ENCODE measurements around the gene UBTFL1.
A peak's percentile ranks its signal among the peaks of the same experiment; 100 is the strongest.
"Not testable (repeated sequence)": the region's sequence is repeated elsewhere in the genome, so short reads cannot be mapped to it uniquely, and the experiment has no call there.

The UBTFL1 gene, protein sequence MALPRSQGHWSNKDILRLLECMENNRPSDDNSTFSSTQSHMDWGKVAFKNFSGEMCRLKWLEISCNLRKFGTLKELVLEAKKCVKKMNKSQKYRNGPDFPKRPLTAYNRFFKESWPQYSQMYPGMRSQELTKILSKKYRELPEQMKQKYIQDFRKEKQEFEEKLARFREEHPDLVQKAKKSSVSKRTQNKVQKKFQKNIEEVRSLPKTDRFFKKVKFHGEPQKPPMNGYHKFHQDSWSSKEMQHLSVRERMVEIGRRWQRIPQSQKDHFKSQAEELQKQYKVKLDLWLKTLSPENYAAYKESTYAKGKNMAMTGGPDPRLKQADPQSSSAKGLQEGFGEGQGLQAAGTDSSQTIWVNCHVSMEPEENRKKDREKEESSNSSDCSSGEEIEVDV

DNA sequence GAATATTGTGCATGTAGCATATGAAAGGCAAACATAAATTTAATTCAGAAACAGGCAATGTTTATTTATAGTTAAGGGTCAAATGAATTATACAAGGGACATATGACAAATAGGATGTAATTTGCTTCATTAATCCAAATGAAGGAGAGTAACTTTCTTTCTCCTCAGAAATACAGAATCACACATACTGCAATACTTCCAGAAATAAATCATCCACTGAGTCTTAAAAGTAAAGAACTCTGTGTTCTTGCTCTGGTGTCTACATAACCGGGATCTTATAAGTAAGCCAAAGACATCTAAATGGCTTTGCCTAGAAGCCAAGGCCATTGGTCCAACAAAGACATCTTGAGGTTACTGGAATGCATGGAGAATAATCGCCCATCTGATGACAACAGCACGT lies at the start of gene UBTFL1:
UBTFL1 (plus strand) TSS at position 301 of the 400 bp plus-strand sequence; CDS start at position 301, 0 bp downstream.
- DNase-seq (ENCODE audit: low spot score): not testable (repeated sequence)

DNA sequence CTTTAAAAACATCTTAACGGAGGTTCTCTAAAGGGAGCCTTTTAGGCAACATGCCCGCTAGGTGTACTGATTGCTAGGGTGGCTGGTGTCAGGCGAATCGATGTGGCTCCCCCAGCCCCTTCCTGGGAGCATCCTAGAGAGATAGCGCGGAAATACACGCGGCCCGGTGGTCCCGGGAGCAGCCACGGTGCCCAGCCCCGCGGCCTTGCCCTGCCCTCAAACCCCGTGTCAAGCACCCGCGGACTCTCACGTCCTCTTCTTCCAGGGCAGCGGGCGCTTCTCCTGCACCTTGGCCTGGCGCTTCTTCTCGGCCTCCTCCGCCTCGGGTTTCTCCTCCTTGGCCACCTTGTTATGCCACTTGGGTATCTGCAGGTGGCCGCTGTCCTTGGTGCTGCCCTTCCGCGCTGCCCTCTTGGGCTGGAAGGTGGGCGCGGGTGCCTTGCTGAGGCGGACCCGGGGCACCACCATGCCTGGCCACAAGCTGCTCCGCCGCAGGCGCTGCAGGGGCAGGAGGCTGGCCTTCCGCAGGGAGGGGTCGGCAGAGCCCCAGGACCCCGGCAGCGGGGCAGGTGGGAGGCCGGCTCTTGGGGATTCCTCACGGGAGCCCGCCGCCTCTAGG lies 34.0 kb upstream of the UBTFL1 start:
- DNase-seq (ENCODE audit: low spot score): not testable (repeated sequence)

DNA sequence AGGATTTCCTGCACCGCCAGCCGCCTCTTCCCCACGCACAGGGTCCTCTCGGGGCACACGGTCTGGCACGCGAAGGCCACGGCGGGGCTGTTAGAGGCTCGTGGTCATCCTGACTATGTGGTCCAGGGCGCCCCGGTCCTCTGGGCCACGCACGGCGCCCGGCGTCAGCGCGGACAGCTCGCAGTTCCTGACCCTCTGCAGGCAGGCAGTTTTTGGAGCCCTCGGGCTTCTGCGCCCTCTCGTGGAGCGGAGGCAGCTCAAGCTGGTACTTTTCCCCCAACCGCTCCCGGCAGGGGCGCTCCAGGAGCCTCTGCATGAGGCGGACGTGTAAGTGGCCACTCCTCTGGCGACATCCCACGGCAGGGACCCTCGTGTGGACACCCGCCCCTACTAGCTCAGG lies 33.4 kb upstream of the UBTFL1 start:
- DNase-seq (ENCODE audit: low spot score): not testable (repeated sequence)

DNA sequence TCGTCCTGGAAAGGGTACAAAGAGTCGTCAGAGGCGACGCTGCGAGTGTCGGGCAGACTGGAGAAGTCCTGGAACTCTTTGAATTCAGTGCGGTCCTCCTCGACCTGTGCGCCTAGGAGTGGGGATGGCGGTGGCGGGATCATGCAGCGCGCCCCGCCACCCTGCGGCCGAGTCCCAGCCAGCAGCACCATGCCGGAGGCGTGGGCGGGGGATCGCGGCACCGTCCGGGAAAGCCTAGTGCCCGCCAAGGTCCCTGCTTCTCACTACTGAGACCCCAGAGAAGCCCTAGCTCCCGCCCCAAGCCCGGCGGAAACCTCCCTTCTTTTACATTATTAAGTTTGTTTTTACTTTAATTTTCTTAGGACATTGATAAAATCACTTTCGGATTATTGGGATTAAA lies 32.2 kb upstream of the UBTFL1 start:
- DNase-seq (ENCODE audit: low spot score): not testable (repeated sequence)

DNA sequence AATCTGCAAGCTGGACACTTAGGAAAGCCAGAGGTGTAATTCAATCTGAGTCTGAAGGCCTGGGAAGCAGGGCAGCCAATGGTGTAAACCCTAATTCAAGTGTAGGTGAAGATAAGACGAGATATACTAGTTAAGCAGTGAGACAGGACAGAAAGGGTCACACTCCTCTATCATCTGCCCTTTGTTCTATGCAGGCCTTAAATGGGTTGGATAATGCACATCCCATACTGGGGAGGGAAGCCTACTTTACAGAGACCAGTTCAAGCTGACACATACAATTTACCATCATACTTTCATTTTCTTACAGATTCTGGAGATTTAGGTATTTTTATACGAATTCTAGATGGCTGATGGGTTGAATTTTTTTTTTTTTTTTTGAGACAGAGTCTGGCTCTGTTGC lies 3.0 kb downstream of the UBTFL1 start:
- not testable (repeated sequence) for DNase-seq (ENCODE audit: low spot score)

DNA sequence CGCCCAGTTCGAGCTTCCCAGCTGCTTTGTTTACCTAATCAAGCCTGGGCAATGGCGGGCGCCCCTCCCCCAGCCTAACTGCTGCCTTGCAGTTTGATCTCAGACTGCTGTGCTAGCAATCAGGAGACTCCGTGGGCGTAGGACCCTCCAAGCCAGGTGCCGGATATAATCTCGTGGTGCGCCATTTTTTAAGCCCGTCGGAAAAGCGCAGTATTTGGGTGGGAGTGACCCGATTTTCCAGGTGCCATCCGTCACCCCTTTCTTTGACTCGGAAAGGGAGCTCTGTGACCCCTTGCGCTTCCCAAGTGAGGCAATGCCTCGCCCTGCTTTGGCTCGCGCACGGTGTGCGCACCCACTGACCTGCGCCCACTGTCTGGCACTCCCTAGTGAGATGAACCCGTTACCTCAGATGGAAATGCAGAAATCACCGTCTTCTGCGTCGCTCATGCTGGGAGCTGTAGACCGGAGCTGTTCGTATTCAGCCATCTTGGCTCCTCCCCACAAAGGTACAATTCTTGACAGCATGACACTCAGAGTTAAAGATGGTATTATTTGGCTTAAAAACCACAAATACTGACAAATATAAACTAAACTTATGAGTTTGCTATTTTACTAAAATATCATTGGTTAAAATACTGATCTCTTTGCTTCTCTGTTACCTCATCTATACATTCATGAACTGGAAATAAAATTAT lies 9.6 kb downstream of the UBTFL1 start:
- DNase-seq (ENCODE audit: low spot score): not testable (repeated sequence)

DNA sequence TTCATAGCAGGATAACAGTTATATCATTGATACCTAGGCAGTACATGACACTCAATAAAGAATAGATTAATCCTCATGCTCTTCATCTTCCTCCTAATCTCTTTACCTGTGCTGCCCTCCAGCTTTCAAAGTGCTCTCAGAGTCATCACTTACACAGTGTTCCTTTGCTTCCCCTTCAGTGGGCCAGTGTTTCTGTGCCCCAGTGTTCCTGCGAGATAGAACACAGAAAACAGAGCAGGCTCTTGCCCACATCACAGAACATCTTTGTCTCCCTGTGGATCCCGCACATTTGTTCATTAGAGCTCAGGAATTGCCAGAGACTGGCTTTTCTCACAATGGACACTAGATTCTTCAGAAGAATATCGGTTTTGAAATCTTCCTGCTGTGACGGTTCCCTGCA lies 12.5 kb downstream of the UBTFL1 start:
- DNase-seq (ENCODE audit: low spot score): peak; percentile 27

DNA sequence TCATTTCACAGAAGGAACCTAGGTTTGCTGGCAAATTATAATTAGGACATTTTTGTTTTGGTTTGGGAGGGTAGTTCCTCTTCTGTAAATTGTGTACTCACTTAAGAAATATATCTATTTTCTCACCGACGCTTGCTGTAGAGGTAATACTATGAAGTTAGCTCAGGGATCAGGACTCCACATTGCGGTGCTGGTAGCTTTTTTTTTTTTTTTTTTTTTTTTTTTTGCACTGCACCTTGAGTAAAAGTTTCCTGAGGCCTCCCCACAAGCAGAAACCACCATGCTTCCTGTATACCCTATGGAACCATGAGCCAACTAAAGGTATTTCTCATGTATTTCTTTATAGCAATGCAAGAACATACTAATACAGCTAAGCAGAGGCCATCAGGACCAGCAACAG lies 14.7 kb downstream of the UBTFL1 start:
- no peak for DNase-seq (ENCODE audit: low spot score)

DNA sequence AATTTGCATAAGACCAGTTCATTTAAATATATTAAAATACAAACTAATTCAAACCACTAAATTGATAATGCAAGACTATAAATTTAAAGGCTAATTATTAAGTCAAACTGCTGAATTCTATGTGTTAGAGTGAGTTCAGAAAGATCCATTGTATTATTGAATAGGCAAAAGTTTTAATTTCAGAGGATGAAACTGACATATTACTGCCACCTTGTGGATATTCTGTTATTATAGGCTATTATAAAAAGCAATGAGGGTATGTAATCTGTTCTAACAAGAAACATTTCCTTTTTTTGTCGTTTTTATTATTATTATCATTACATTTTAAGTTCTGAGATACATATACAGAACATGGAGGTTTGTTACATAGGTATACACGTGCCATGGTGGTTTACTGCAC lies 27.8 kb downstream of the UBTFL1 start:
- DNase-seq (ENCODE audit: low spot score): no peak

DNA sequence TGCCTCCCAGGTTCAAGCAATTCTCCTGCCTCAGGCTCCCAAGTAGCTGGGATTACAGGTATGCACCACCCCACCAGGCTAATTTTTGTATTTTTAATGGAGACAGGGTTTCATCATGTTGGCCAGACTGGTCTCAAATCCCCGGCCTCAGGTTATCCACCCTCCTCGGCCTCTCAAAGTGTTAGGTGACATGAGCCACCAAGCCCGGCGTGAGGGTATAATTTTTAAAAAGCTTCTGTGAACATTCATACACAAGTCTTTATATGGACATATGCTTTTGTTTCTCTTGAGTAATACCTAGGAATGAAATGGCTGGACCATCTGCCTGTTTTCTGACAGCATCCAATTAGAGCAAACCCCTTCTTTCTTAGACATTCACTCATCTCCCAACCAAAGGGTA lies 34.4 kb downstream of the UBTFL1 start:
- no peak for DNase-seq (ENCODE audit: low spot score)

DNA sequence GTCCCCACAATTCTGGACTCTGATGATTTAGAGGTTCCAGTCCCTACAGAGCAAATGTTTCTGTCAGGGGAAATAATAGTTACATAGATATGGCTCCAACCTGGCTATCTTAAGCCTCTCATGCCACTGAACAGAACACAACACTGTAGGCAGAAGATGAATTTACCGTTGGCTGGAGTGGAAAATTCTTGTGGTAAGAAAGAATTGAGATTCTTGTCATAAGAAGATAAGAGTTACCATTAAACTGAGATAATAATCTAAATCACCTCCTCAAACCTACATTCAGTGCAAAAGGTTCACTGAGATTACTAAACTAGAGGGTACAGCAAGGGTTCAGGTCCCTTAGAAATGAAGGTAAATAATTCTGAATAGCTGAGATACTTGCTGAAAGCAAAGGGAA lies 38.6 kb downstream of the UBTFL1 start:
- no peak for DNase-seq (ENCODE audit: low spot score)

DNA sequence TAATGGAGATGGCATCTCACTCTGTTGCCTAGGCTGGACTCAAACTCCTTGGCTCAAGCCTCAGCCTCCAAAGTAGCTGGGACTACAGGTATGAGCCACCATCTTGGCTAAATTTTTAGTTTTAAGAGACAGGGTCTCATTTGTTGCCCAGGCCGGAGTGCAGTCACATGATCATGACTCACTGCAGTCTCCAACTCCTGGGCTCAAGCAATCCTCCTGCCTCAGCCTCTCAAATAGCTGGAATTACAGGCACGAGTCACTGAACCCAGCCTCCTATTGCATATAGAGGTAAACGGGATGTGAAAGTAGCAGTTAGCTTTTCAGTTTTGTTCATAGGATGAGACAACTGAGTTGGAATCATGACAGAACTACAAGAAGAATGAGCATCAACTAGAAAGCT lies 39.2 kb downstream of the UBTFL1 start:
- DNase-seq (ENCODE audit: low spot score): no peak

DNA sequence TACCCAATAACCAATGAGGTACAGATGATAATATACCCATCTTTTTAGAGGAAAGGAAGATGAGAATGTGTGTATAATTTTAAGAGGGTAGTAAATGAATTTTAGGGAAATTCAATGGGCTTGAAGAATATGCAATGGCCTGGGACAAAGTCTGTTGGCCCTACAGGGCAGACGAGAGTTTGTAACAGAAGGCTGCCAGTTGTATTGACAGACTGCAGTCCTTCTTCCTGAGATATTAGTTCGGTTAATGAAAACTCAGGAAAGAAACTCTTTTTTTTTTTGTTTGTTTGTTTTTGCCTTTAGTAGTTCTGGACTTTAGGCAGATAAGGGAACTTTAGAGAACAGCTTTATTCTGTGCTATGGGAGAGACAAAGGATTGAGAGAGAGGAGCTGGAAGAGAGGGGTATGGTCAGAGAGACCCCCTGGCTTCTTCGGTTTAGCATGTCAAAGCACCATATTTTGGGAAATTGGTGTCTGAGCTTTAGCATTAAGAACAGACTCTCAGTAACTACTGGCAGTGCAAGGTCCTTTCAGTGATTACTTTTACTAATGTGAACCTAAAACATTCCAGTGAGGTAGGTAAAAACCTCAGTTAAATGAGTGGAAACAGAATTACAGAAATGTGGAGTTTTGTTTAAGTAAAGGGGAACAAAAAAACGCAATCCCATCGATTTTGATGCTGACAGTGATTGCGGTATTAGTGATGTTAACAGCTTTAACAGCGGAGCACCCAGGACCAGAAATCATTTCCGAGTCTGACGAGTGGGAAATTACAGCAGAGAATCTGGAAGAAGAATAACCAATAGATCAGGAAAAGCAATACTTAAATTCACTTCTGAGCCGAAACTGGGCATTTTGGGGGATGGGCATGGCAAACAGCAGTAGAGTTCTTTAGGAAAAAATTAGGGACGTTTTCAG lies 48.1 kb downstream of the UBTFL1 start:
- no peak for DNase-seq (ENCODE audit: low spot score)

DNA sequence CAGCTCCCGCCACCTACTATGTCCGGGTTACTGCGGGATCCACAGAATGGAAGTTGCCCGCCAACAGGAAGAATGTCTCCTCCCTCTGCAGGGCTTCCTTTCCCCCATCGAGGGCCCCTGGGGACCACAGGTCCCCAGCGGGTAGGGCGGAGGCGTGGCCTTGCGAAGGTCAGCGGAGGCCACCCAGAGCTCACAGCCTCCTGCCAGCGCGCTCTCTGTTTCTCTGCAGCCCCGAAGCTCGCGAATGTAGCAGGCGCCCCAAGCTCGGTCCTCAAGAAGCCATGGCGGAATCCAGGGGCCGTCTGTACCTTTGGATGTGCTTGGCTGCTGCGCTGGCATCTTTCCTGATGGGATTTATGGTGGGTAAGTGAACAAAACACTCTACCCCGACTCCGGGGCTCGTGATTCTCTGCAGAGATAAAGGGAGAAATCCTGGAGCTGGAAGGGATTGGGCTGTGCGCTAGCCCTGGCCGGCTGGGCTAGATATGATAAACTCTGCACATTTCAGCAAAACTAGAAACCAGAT lies 48.8 kb downstream of the UBTFL1 start, which contains the start of gene NAALAD2:
NAALAD2 (plus strand) TSS at position 186 of the 526 bp plus-strand sequence; CDS start at position 282, 96 bp downstream.
- peak; percentile 58 for DNase-seq (ENCODE audit: low spot score)

DNA sequence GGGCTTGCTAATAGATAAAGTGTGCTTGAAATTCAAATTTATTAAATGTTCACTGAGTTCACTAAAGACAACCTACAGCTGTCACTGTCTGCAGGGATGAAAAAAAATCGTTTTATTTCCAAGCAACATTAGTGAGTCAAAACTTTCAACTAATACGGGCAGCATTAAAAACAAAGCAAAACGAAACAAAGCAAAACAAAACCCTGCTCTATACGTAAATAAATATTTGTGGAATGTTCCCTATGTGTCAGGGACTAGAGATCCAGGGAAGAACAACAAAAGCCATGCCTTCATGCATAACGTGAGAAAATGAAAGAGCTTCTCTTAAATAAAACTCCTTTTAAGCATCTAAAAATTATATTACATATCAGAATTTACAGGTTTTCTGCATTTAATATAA lies 49.3 kb downstream of the UBTFL1 start:
- no peak for DNase-seq (ENCODE audit: low spot score)
